CD14-positive monocyte (primary cell): ENCODE results near the gene NLRC3. TPM values are rescaled to one million over a fixed set of nuclear protein-coding genes. Genes with fewer than 3 reads are reported as not detected.

Experiments used
- DNase-seq, 3 donors: peaks; one replicate each; pipeline ENCODE4 v3.0.0-alpha.2; 2011 to 2022
- H2AFZ ChIP-seq: 2 replicates; pipeline ENCODE4 v1.6.0; 2012; ENCODE audit warnings: mild to moderate bottlenecking, low read depth, low read length, inconsistent platforms; ENCODE audit not compliant: insufficient read depth, poor library complexity, severe bottlenecking
- H3K27ac ChIP-seq, 2 donors: 1 replicate in 1 of 2; 2 replicates in 1 of 2; pipeline ENCODE4 v1.5.1; 2012 to 2013; ENCODE audit warnings: low read length in 2 of 2, control low read depth in 1 of 2, inconsistent platforms in 1 of 2, low read depth in 1 of 2, mild to moderate bottlenecking in 1 of 2
- H3K27me3 ChIP-seq, 2 donors: one replicate each; pipeline versions ENCODE4 v1.6.0 to v1.6.1; 2011 to 2013; ENCODE audit warnings: low read length in 2 of 2; ENCODE audit not compliant: control insufficient read depth in 2 of 2, insufficient read depth in 2 of 2
- H3K36me3 ChIP-seq, 2 donors: replicated peaks in 1 of 2; 1 replicate in 1 of 2; 2 replicates in 1 of 2; pipeline versions ENCODE4 v1.5.1 to v1.6.1; 2012 to 2013; ENCODE audit warnings: low read length in 2 of 2, control low read depth in 1 of 2, inconsistent platforms in 1 of 2, mild to moderate bottlenecking in 1 of 2; ENCODE audit not compliant: insufficient read depth in 2 of 2, control insufficient read depth in 1 of 2
- H3K4me1 ChIP-seq, 2 donors: 1 replicate in 1 of 2; 2 replicates in 1 of 2; pipeline versions ENCODE4 v1.5.1 to v1.6.1; 2012 to 2013; ENCODE audit warnings: low read length in 2 of 2, control low read depth in 1 of 2, inconsistent platforms in 1 of 2, mild to moderate bottlenecking in 1 of 2, moderate library complexity in 1 of 2; ENCODE audit not compliant: insufficient read depth in 2 of 2, control insufficient read depth in 1 of 2
- H3K4me2 ChIP-seq: replicated peaks from 2 replicates; pipeline ENCODE3; 2012; ENCODE audit warnings: low read length, moderate library complexity, mild to moderate bottlenecking; ENCODE audit not compliant: poor library complexity, severe bottlenecking; ENCODE audit errors: extremely low read depth
- H3K4me3 ChIP-seq, 3 experiments: fragments of 200-600 bp in 1 of 3; sonication (generic) in 1 of 3; replicated peaks in 1 of 3; 1 replicate in 2 of 3; 2 replicates in 1 of 3; pipeline ENCODE4 v1.5.1; 2011 to 2013; ENCODE audit warnings: low read length in 3 of 3, mild to moderate bottlenecking in 3 of 3, control low read depth in 2 of 3, low read depth in 2 of 3, inconsistent platforms in 1 of 3, moderate library complexity in 1 of 3
- H3K79me2 ChIP-seq: 2 replicates; pipeline ENCODE4 v1.6.0; 2012; ENCODE audit warnings: mild to moderate bottlenecking, control low read depth, inconsistent platforms, low read length, moderate library complexity; ENCODE audit not compliant: insufficient read depth
- H3K9ac ChIP-seq: 2 replicates; pipeline ENCODE4 v1.6.0; 2017; ENCODE audit warnings: low read length, mild to moderate bottlenecking; ENCODE audit not compliant: insufficient read depth, poor library complexity, severe bottlenecking
- H3K9me3 ChIP-seq, 2 donors: replicated peaks in 1 of 2; 1 replicate in 1 of 2; 2 replicates in 1 of 2; pipeline versions ENCODE4 v1.5.1 to v1.6.1; 2012 to 2013; ENCODE audit warnings: low read length in 2 of 2, control low read depth in 1 of 2; ENCODE audit not compliant: control insufficient read depth in 1 of 2, insufficient read depth in 1 of 2
- H4K20me1 ChIP-seq: 2 replicates; pipeline ENCODE4 v1.6.0; 2012; ENCODE audit warnings: mild to moderate bottlenecking, low read length, control low read depth, moderate library complexity; ENCODE audit not compliant: insufficient read depth
- H3K27ac Mint-ChIP-seq, 7 donors: one replicate each; pipeline ENCODE4 v1.8.0; 2020; ENCODE audit warnings: mild to moderate bottlenecking in 7 of 7, mixed read lengths in 7 of 7, moderate library complexity in 6 of 7, inconsistent platforms in 2 of 7
- H3K27me3 Mint-ChIP-seq, 3 donors: one replicate each; pipeline ENCODE4 v1.8.0; 2021 to 2022; ENCODE audit warnings: low read depth in 3 of 3, mild to moderate bottlenecking in 3 of 3, mixed read lengths in 3 of 3, moderate library complexity in 3 of 3, inconsistent platforms in 1 of 3
- H3K36me3 Mint-ChIP-seq, 2 donors: one replicate each; pipeline ENCODE4 v1.8.0; 2020; ENCODE audit warnings: mixed read lengths in 2 of 2, inconsistent platforms in 1 of 2, mild to moderate bottlenecking in 1 of 2
- H3K4me1 Mint-ChIP-seq: one replicate; pipeline ENCODE4 v1.8.0; 2020; ENCODE audit warnings: mild to moderate bottlenecking, mixed read lengths
- H3K4me3 Mint-ChIP-seq, 2 donors: one replicate each; pipeline ENCODE4 v1.8.0; 2020; ENCODE audit warnings: mild to moderate bottlenecking in 2 of 2, mixed read lengths in 2 of 2, moderate library complexity in 1 of 2
- H3K9me3 Mint-ChIP-seq, 7 donors: one replicate each; pipeline ENCODE4 v1.8.0; 2020 to 2022; ENCODE audit warnings: mixed read lengths in 7 of 7, mild to moderate bottlenecking in 6 of 7, moderate library complexity in 6 of 7, inconsistent platforms in 2 of 7
- CTCF ChIP-seq: fragments of 200-600 bp; IDR thresholded peaks from one replicate; pipeline ENCODE4 v1.8.0; 2022; ENCODE audit warnings: antibody characterized with exemption, mild to moderate bottlenecking
- WGBS: methylation state at CpG from one replicate; pipeline ENCODE4 v1.1.5; 2013; ENCODE audit warnings: missing lambda C conversion rate; ENCODE audit not compliant: insufficient coverage; 5-methylcytosine and 5-hydroxymethylcytosine counted together
- intact Hi-C, 2 donors: fragments of 100-400 bp; cut with micrococcal nuclease; formaldehyde crosslinking; loops; one replicate each; pipeline versions ENCODE4 v1.15.0 to v1.15.1; 2023
- polyA plus RNA-seq, 3 donors: library from polyadenylated mRNA; depleted of rRNA in 1 of 3; unstranded in 2 of 3; stranded (reverse) in 1 of 3; fragments of 300-500 nt in 2 of 3; fragments of >200 nt in 1 of 3; fragmentation: Illumina TruSeq in 2 of 3; gene quantifications; 1 replicate in 2 of 3; 2 replicates in 1 of 3; pipeline ENCODE4 v1.2.3, GENCODE V29; 2012 to 2021

NLRC3 gene
- polyA plus RNA-seq, 3 donors: 0.03 to 0.07 (median 0.06) TPM

GRCh38 chr16:3548859-3549258 lies 28.3 kb downstream of the NLRC3 start:
- intact Hi-C loops: no loop called here
- Histone ChIP-seq H3K27me3 (no peaks in the 10 kb centered on the region), H4K20me1 (no peaks in the 10 kb centered on the region), H3K9ac (no peak overlapping the region), H2AFZ (no peak overlapping the region), H3K4me3 (no peak overlapping the region), H3K27ac (no peak overlapping the region), H3K9me3 (no peaks in the 10 kb centered on the region), H3K79me2 (no peaks in the 10 kb centered on the region), H3K36me3 (no peaks in the 10 kb centered on the region), H3K4me1 (peaks cover 23% of the 10 kb centered on the region in 2 donors), H3K4me2 (no peak overlapping the region)
- no peak for DNase-seq
- Mint-ChIP-seq H3K36me3 (peaks cover 0 to 5% of the 10 kb centered on the region in 2 donors), H3K4me1 (peaks cover 20% of the 10 kb centered on the region), H3K9me3 (peaks cover 0 to 11% (median 2%) of the 10 kb centered on the region in 7 donors), H3K27ac (no peak overlapping the region), H3K4me3 (no peak overlapping the region), H3K27me3 (peaks cover 0 to 2% (median 0%) of the 10 kb centered on the region in 3 donors)
- no peak for TF ChIP-seq CTCF
- WGBS: 92% methylated on average over 14 of the region's 15 CpGs

GRCh38 chr16:3548445-3548844 lies 28.8 kb downstream of the NLRC3 start:
- peaks cover 0 to 2% (median 0%) of the 10 kb centered on the region in 3 donors for H3K27me3 Mint-ChIP-seq
- Histone ChIP-seq H4K20me1 (no peaks in the 10 kb centered on the region), H3K9me3 (no peaks in the 10 kb centered on the region), H3K4me2 (no peak overlapping the region), H3K27ac (no peak overlapping the region), H3K27me3 (no peaks in the 10 kb centered on the region), H3K9ac (no peak overlapping the region), H3K4me1 (peaks cover 23% of the 10 kb centered on the region in 2 donors), H3K4me3 (no peak overlapping the region), H2AFZ (no peak overlapping the region), H3K36me3 (no peaks in the 10 kb centered on the region), H3K79me2 (no peaks in the 10 kb centered on the region)
- no peak overlapping the region for H3K27ac Mint-ChIP-seq
- DNase-seq: no peak
- H3K4me3 Mint-ChIP-seq: no peak overlapping the region
- no peak for TF ChIP-seq CTCF
- H3K4me1 Mint-ChIP-seq: peaks cover 20% of the 10 kb centered on the region
- WGBS: 75% methylated on average over 10 of the region's 10 CpGs
- intact Hi-C loops: no loop called here
- peaks cover 0 to 11% (median 2%) of the 10 kb centered on the region in 7 donors for H3K9me3 Mint-ChIP-seq
- H3K36me3 Mint-ChIP-seq: peaks cover 0 to 5% of the 10 kb centered on the region in 2 donors
